H9 (cell line): ENCODE data around the gene RELL1. TPM values are rescaled to one million over a fixed set of nuclear protein-coding genes. Genes with fewer than 3 reads are reported as not detected.

ENCODE experiments used
- DNase-seq: peaks from one replicate; pipeline ENCODE4 v3.0.0-alpha.2; 2017
- H2AFZ ChIP-seq: one replicate; pipeline ENCODE4 v1.6.1; 2013; ENCODE audit warnings: mild to moderate bottlenecking, low read length, control low read depth, moderate library complexity
- H2AK5ac ChIP-seq: 2 replicates; pipeline ENCODE4 v1.6.1; 2013; ENCODE audit warnings: low read length, control low read depth, mixed read lengths; ENCODE audit not compliant: insufficient read length
- H2BK120ac ChIP-seq: one replicate; pipeline ENCODE4 v1.6.1; 2013; ENCODE audit warnings: low read depth, mild to moderate bottlenecking, low read length, control low read depth, inconsistent platforms; ENCODE audit not compliant: poor library complexity, severe bottlenecking
- H2BK12ac ChIP-seq: 2 replicates; pipeline ENCODE4 v1.6.1; 2013; ENCODE audit warnings: low read length, control low read depth, mixed read lengths, low read depth; ENCODE audit not compliant: insufficient read length
- H2BK15ac ChIP-seq: 2 replicates; pipeline ENCODE4 v1.6.1; 2013; ENCODE audit warnings: low read depth, low read length, control low read depth
- H2BK20ac ChIP-seq: one replicate; pipeline ENCODE4 v1.6.1; 2013; ENCODE audit warnings: low read depth, mild to moderate bottlenecking, low read length, control low read depth, inconsistent platforms; ENCODE audit not compliant: poor library complexity, severe bottlenecking
- H2BK5ac ChIP-seq: 2 replicates; pipeline ENCODE4 v1.6.1; 2013; ENCODE audit warnings: low read length, control low read depth, mixed read lengths; ENCODE audit not compliant: insufficient read length
- H3K14ac ChIP-seq: 2 replicates; pipeline ENCODE4 v1.6.1; 2013; ENCODE audit warnings: low read length, control low read depth; ENCODE audit not compliant: insufficient read depth
- H3K18ac ChIP-seq: 2 replicates; pipeline ENCODE4 v1.6.1; 2013; ENCODE audit warnings: low read depth, mild to moderate bottlenecking, mixed read lengths, low read length, control low read depth; ENCODE audit not compliant: insufficient read length
- H3K23ac ChIP-seq: 2 replicates; pipeline ENCODE4 v1.6.1; 2013; ENCODE audit warnings: low read length, control low read depth, mixed read lengths, low read depth; ENCODE audit not compliant: insufficient read length
- H3K23me2 ChIP-seq: 2 replicates; pipeline ENCODE4 v1.6.1; 2013; ENCODE audit warnings: low read depth, mild to moderate bottlenecking, mixed read lengths, low read length, control low read depth; ENCODE audit not compliant: insufficient read length, poor library complexity, severe bottlenecking
- H3K27ac ChIP-seq: 2 replicates; pipeline ENCODE4 v1.5.1; 2013; ENCODE audit warnings: low read length, control low read depth, mixed read lengths, low read depth; ENCODE audit not compliant: insufficient read length
- H3K27me3 ChIP-seq: 2 replicates; pipeline ENCODE4 v1.6.1; 2013; ENCODE audit warnings: low read length, control low read depth, inconsistent platforms; ENCODE audit not compliant: insufficient read depth
- H3K4ac ChIP-seq: 2 replicates; pipeline ENCODE4 v1.6.1; 2013; ENCODE audit warnings: low read depth, mild to moderate bottlenecking, control low read depth, inconsistent platforms, low read length, moderate library complexity
- H3K4me1 ChIP-seq: 2 replicates; pipeline ENCODE4 v1.6.1; 2013; ENCODE audit warnings: low read length, control low read depth, inconsistent platforms; ENCODE audit not compliant: insufficient read depth
- H3K4me2 ChIP-seq: 2 replicates; pipeline ENCODE4 v1.6.1; 2013; ENCODE audit warnings: low read length, control low read depth, mixed read lengths; ENCODE audit not compliant: insufficient read length, insufficient read depth
- H3K56ac ChIP-seq: 2 replicates; pipeline ENCODE4 v1.6.1; 2013; ENCODE audit warnings: low read depth, mild to moderate bottlenecking, mixed read lengths, low read length, control low read depth; ENCODE audit not compliant: insufficient read length
- H3K79me1 ChIP-seq: 2 replicates; pipeline ENCODE4 v1.6.1; 2013; ENCODE audit warnings: low read depth, mild to moderate bottlenecking, moderate library complexity, low read length, control low read depth, inconsistent platforms; ENCODE audit not compliant: insufficient read depth, poor library complexity, severe bottlenecking
- H3K79me2 ChIP-seq: 2 replicates; pipeline ENCODE4 v1.6.1; 2013; ENCODE audit warnings: low read length, control low read depth, inconsistent platforms; ENCODE audit not compliant: insufficient read depth
- H3K9ac ChIP-seq: 2 replicates; pipeline ENCODE4 v1.6.1; 2013; ENCODE audit warnings: low read length, control low read depth, mixed read lengths; ENCODE audit not compliant: insufficient read length; ENCODE audit errors: extremely low read depth
- H3K9me3 ChIP-seq: one replicate; pipeline ENCODE4 v1.6.1; 2013; ENCODE audit warnings: low read depth, low read length, inconsistent platforms; ENCODE audit not compliant: control insufficient read depth
- H3T11ph ChIP-seq: one replicate; pipeline ENCODE4 v1.6.1; 2013; ENCODE audit warnings: mild to moderate bottlenecking, low read length, control low read depth, inconsistent platforms
- H4K20me1 ChIP-seq: one replicate; pipeline ENCODE4 v1.6.1; 2013; ENCODE audit not compliant: control insufficient read depth, insufficient read length, insufficient read depth
- H4K5ac ChIP-seq: 2 replicates; pipeline ENCODE4 v1.6.1; 2013; ENCODE audit warnings: low read depth, mild to moderate bottlenecking, mixed read lengths, low read length, control low read depth; ENCODE audit not compliant: insufficient read length
- H4K8ac ChIP-seq: replicated peaks from 2 replicates; pipeline ENCODE4 v1.6.1; 2013; ENCODE audit warnings: low read length, control low read depth, mixed read lengths, low read depth; ENCODE audit not compliant: insufficient read length
- H4K91ac ChIP-seq: 2 replicates; pipeline ENCODE4 v1.6.1; 2013; ENCODE audit warnings: low read depth, mild to moderate bottlenecking, moderate library complexity, mixed read lengths, low read length, control low read depth; ENCODE audit not compliant: insufficient read length
- H3K27ac Mint-ChIP-seq, 3 experiments: 2 replicates in 2 of 3; 3 replicates in 1 of 3; pipeline ENCODE4 v1.8.0; 2020 to 2021; ENCODE audit warnings: mixed read lengths in 3 of 3, mild to moderate bottlenecking in 1 of 3, moderate library complexity in 1 of 3
- H3K27me3 Mint-ChIP-seq: 2 replicates; pipeline ENCODE4 v1.8.0; 2021; ENCODE audit warnings: low read depth, mild to moderate bottlenecking, moderate library complexity, mixed read lengths
- H3K36me3 Mint-ChIP-seq, 3 experiments: 2 replicates in 2 of 3; 3 replicates in 1 of 3; pipeline ENCODE4 v1.8.0; 2020 to 2021; ENCODE audit warnings: low read depth in 3 of 3, mixed read lengths in 3 of 3; ENCODE audit not compliant: insufficient read depth in 1 of 3
- H3K4me1 Mint-ChIP-seq, 2 experiments: 2 replicates each; pipeline ENCODE4 v1.8.0; 2020; ENCODE audit warnings: mixed read lengths in 2 of 2
- H3K4me3 Mint-ChIP-seq, 2 experiments: 2 replicates in 1 of 2; 3 replicates in 1 of 2; pipeline ENCODE4 v1.8.0; 2020 to 2021; ENCODE audit warnings: mild to moderate bottlenecking in 2 of 2, mixed read lengths in 2 of 2, moderate library complexity in 1 of 2
- H3K9me3 Mint-ChIP-seq, 2 experiments: 2 replicates in 1 of 2; 3 replicates in 1 of 2; pipeline ENCODE4 v1.8.0; 2020; ENCODE audit warnings: mild to moderate bottlenecking in 2 of 2, mixed read lengths in 2 of 2, moderate library complexity in 1 of 2
- CTCF ChIP-seq: fragments of 200-600 bp; sonication (generic); conservative IDR thresholded peaks from 3 replicates; pipeline ENCODE4 v1.8.0; 2021; ENCODE audit warnings: antibody characterized with exemption, mild to moderate bottlenecking
- WGBS: extraction: QIAGEN DNeasy Blood & Tissue Kit; methylation state at CpG from one replicate; pipeline ENCODE4 v1.1.7; 2013; ENCODE audit warnings: missing lambda C conversion rate, low lambda C conversion rate, mixed read lengths; ENCODE audit not compliant: insufficient read length; ENCODE audit errors: extremely low coverage; 5-methylcytosine and 5-hydroxymethylcytosine counted together
- total RNA-seq: library from RNA; stranded (reverse); gene quantifications from 2 replicates; pipeline ENCODE4 v1.2.1, GENCODE V29; 2021

RELL1 gene
- total RNA-seq, 1 experiment from 2014 or later: 10.8 TPM

GRCh38 chr4:37735578-37735977 is 49.4 kb upstream of the RELL1 start:
- Mint-ChIP-seq H3K4me1 (peaks cover 5 to 6% of the 10 kb centered on the region in 2 experiments), H3K27me3 (no peaks in the 10 kb centered on the region), H3K9me3 (peaks cover 9 to 10% of the 10 kb centered on the region in 2 experiments), H3K36me3 (peaks cover 2 to 13% (median 5%) of the 10 kb centered on the region in 3 experiments; a peak in 5 of 7 replicates), H3K4me3 (no peak overlapping the region), H3K27ac (no peak overlapping the region)
- H2BK12ac ChIP-seq: no peak overlapping the region
- H3K27ac ChIP-seq: no peak overlapping the region
- TF ChIP-seq CTCF: no peak
- H3K14ac ChIP-seq: no peak overlapping the region
- H4K5ac ChIP-seq: no peak overlapping the region
- no peak overlapping the region for H2AFZ ChIP-seq
- no peak overlapping the region for H2BK15ac ChIP-seq
- no peak overlapping the region for H2BK20ac ChIP-seq
- no peaks in the 10 kb centered on the region for H4K20me1 ChIP-seq
- no peak overlapping the region for H4K91ac ChIP-seq
- H3K4me2 ChIP-seq: no peak overlapping the region
- H3K18ac ChIP-seq: no peak overlapping the region
- no peaks in the 10 kb centered on the region for H3K9me3 ChIP-seq
- no peak overlapping the region for H2AK5ac ChIP-seq
- no peak overlapping the region for H2BK5ac ChIP-seq
- H4K8ac ChIP-seq: no peak overlapping the region
- no peak overlapping the region for H3K23ac ChIP-seq
- no peak overlapping the region for H3K9ac ChIP-seq
- H3K23me2 ChIP-seq: no peaks in the 10 kb centered on the region
- no peak overlapping the region for H2BK120ac ChIP-seq
- no peak overlapping the region for H3K56ac ChIP-seq
- no peaks in the 10 kb centered on the region for H3K79me1 ChIP-seq
- H3K27me3 ChIP-seq: no peaks in the 10 kb centered on the region
- H3K4me1 ChIP-seq: no peaks in the 10 kb centered on the region
- H3K79me2 ChIP-seq: no peaks in the 10 kb centered on the region
- no peak for DNase-seq
- WGBS: no CpG with 5 or more reads among the region's 5 CpGs
- no peak overlapping the region for H3T11ph ChIP-seq
- H3K4ac ChIP-seq: no peak overlapping the region
